B cell (primary cell): Measurements from ENCODE around the gene TENT4A. TPM values are rescaled to one million over a fixed set of nuclear protein-coding genes. Genes with fewer than 3 reads are reported as not detected.
A peak's percentile ranks its signal among the peaks of the same experiment; 100 is the strongest.

Source experiments
- ATAC-seq: fragments of 200-7000 bp; cut with Tn5 transposase; one replicate; pipeline ENCODE4 v1.10.0; 2021; ENCODE audit warnings: low read depth, mild to moderate bottlenecking, moderate number of reproducible peaks, moderate library complexity
- CTCF ChIA-PET: fragments of 350-600 bp; sonication (Branson Sonifier 250); formaldehyde crosslinking; loops from one replicate; lab custom pipeline; 2021; ENCODE audit warnings: antibody characterized with exemption, inconsistent platforms; lab: Charles Lee
- POLR2A ChIA-PET: fragments of 350-600 bp; sonication (Branson Sonifier 250); formaldehyde crosslinking; loops from one replicate; lab custom pipeline; 2021; ENCODE audit warnings: antibody characterized with exemption; lab: Charles Lee
- DNase-seq: peaks from one replicate; pipeline ENCODE4 v3.0.0; 2013
- H2AFZ ChIP-seq: 2 replicates; pipeline ENCODE4 v1.6.1; 2012; ENCODE audit warnings: mild to moderate bottlenecking, low read depth, low read length; ENCODE audit not compliant: insufficient read depth, poor library complexity, severe bottlenecking
- H3K27ac ChIP-seq, 2 donors: 1 replicate in 1 of 2; 2 replicates in 1 of 2; pipeline ENCODE4 v1.5.1; 2012 to 2013; ENCODE audit warnings: low read length in 2 of 2, mild to moderate bottlenecking in 2 of 2, moderate library complexity in 1 of 2
- H3K27me3 ChIP-seq, 4 experiments: fragments of 200-600 bp in 1 of 4; sonication (generic) in 1 of 4; replicated peaks in 1 of 4; 1 replicate in 2 of 4; 2 replicates in 2 of 4; pipeline versions ENCODE4 v1.6.1 to v1.7.0; 2013 to 2016; ENCODE audit warnings: low read length in 3 of 4, mild to moderate bottlenecking in 2 of 4, mixed read lengths in 1 of 4, moderate library complexity in 1 of 4; ENCODE audit not compliant: insufficient read depth in 4 of 4, control insufficient read depth in 3 of 4; ENCODE audit errors: control extremely low read depth in 1 of 4
- H3K36me3 ChIP-seq, 2 experiments: replicated peaks in 1 of 2; 1 replicate in 1 of 2; 2 replicates in 1 of 2; pipeline versions ENCODE4 v1.6.1 to v1.7.1; 2013; ENCODE audit warnings: low read length in 1 of 2; ENCODE audit not compliant: insufficient read depth in 2 of 2, control insufficient read depth in 1 of 2; ENCODE audit errors: control extremely low read depth in 1 of 2, extremely low read depth in 1 of 2
- H3K4me1 ChIP-seq, 2 donors: fragments of 200-600 bp in 1 of 2; sonication (generic) in 1 of 2; 1 replicate in 1 of 2; 2 replicates in 1 of 2; pipeline versions ENCODE4 v1.5.1 to v1.6.1; 2013 to 2017; ENCODE audit warnings: low read length in 2 of 2; ENCODE audit not compliant: control insufficient read depth in 2 of 2, insufficient read depth in 2 of 2
- H3K4me2 ChIP-seq: replicated peaks from 2 replicates; pipeline ENCODE3; 2012; ENCODE audit warnings: mild to moderate bottlenecking, low read depth, low read length; ENCODE audit not compliant: poor library complexity, severe bottlenecking
- H3K4me3 ChIP-seq, 5 experiments: fragments of 200-600 bp in 1 of 5; sonication (generic) in 1 of 5; 1 replicate in 3 of 5; 2 replicates in 2 of 5; pipeline versions ENCODE4 v1.5.1 to v1.7.0; 2011 to 2016; ENCODE audit warnings: low read length in 4 of 5, mild to moderate bottlenecking in 4 of 5, low read depth in 2 of 5, control low read depth in 1 of 5, moderate library complexity in 1 of 5; ENCODE audit not compliant: insufficient read depth in 1 of 5; ENCODE audit errors: control extremely low read depth in 1 of 5, extremely low read depth in 1 of 5
- H3K79me2 ChIP-seq: fragments of 200-600 bp; sonication (generic); one replicate; pipeline ENCODE4 v1.6.0; 2016; ENCODE audit warnings: low read length; ENCODE audit not compliant: control insufficient read depth, insufficient read depth
- H3K9ac ChIP-seq: fragments of 200-600 bp; sonication (generic); 2 replicates; pipeline ENCODE4 v1.6.1; 2017; ENCODE audit warnings: mild to moderate bottlenecking, low read length, moderate library complexity
- H3K9me3 ChIP-seq, 3 donors: one replicate each; pipeline versions ENCODE4 v1.6.1 to v1.7.1; 2013; ENCODE audit warnings: low read length in 2 of 3; ENCODE audit not compliant: control insufficient read depth in 2 of 3, insufficient read depth in 1 of 3; ENCODE audit errors: control extremely low read depth in 1 of 3
- H4K20me1 ChIP-seq: 2 replicates; pipeline ENCODE4 v1.6.0; 2012; ENCODE audit warnings: mild to moderate bottlenecking, low read length; ENCODE audit not compliant: insufficient read depth, control insufficient read depth, poor library complexity, severe bottlenecking
- H3K27ac Mint-ChIP-seq: one replicate; pipeline ENCODE4 v1.8.0; 2021; ENCODE audit warnings: mixed read lengths
- H3K27me3 Mint-ChIP-seq: one replicate; pipeline ENCODE4 v1.8.0; 2021; ENCODE audit warnings: mixed read lengths
- H3K4me1 Mint-ChIP-seq: one replicate; pipeline ENCODE4 v1.8.0; 2021; ENCODE audit warnings: mixed read lengths
- H3K4me3 Mint-ChIP-seq: one replicate; pipeline ENCODE4 v1.8.0; 2021; ENCODE audit warnings: mixed read lengths
- H3K9me3 Mint-ChIP-seq: one replicate; pipeline ENCODE4 v1.8.0; 2022; ENCODE audit warnings: mixed read lengths; ENCODE audit not compliant: insufficient read depth
- CTCF ChIP-seq: fragments of 200-600 bp; IDR thresholded peaks from one replicate; pipeline ENCODE4 v1.8.0; 2022; ENCODE audit warnings: antibody characterized with exemption, mild to moderate bottlenecking
- EZH2 ChIP-seq: IDR thresholded peaks from 2 replicates; pipeline ENCODE4 v1.6.1; 2012; ENCODE audit warnings: borderline replicate concordance, low read depth, mild to moderate bottlenecking, moderate library complexity, low read length; ENCODE audit not compliant: insufficient read depth, poor library complexity, severe bottlenecking
- WGBS: methylation state at CpG from one replicate; pipeline ENCODE4 v1.1.5; 2013; ENCODE audit warnings: missing lambda C conversion rate; ENCODE audit not compliant: insufficient coverage; 5-methylcytosine and 5-hydroxymethylcytosine counted together
- intact Hi-C: fragments of 100-400 bp; cut with micrococcal nuclease; formaldehyde crosslinking; loops from one replicate; pipeline ENCODE4 v1.10.0; 2022
- polyA plus RNA-seq: library from polyadenylated mRNA; depleted of rRNA; stranded (reverse); fragments of >200 nt; gene quantifications from 2 replicates; pipeline ENCODE4 v1.2.3, GENCODE V29; 2012
- total RNA-seq, 2 donors: library from RNA; stranded (reverse); fragments of 120-200 nt in 1 of 2; gene quantifications; 1 replicate in 1 of 2; 2 replicates in 1 of 2; pipeline versions ENCODE4 v1.2.3 to v1.2.4, GENCODE V29; 2013 to 2022

TENT4A gene
- total and polyA plus RNA-seq, 2 donors (not counting 1 experiment from before 2014, with no cell fraction given), result 18.5 to 63.6 TPM

- no peaks in the 10 kb centered on the region for H4K20me1 ChIP-seq
- WGBS, result 46% methylated on average over 11 of the region's 14 CpGs
- no peak overlapping the region for H3K27ac Mint-ChIP-seq
- no peak for ATAC-seq
- no peak overlapping the region for H3K27ac ChIP-seq
- no peak for DNase-seq
- intact Hi-C loops, result no loop called here
- ChIA-PET CTCF (no interaction called here), POLR2A (no interaction called here)
- no peaks in the 10 kb centered on the region for H3K36me3 ChIP-seq
- H3K27me3 Mint-ChIP-seq, result peaks cover 31% of the 10 kb centered on the region
- H3K9ac ChIP-seq, result no peak overlapping the region
- H3K9me3 ChIP-seq, result no peaks in the 10 kb centered on the region
- peak overlapping the region; percentile 6 for H2AFZ ChIP-seq
- H3K4me3 Mint-ChIP-seq, result no peak overlapping the region
- H3K4me3 ChIP-seq, result no peak overlapping the region
- H3K4me1 Mint-ChIP-seq, result no peaks in the 10 kb centered on the region
- H3K27me3 ChIP-seq, result peaks cover 0 to 6% (median 0%) of the 10 kb centered on the region in 4 experiments
- H3K79me2 ChIP-seq, result no peaks in the 10 kb centered on the region
- H3K4me1 ChIP-seq, result no peaks in the 10 kb centered on the region
- H3K9me3 Mint-ChIP-seq, result no peaks in the 10 kb centered on the region
- TF ChIP-seq EZH2 (no peak), CTCF (no peak)
- no peak overlapping the region for H3K4me2 ChIP-seq
Measured at GRCh38 chr5:6792911-6793471, 79.8 kb downstream of the TENT4A start.

GRCh38 chr5:6801236-6801635 lies 88.0 kb downstream of the TENT4A start:
- Mint-ChIP-seq H3K4me3 (no peak overlapping the region), H3K9me3 (no peaks in the 10 kb centered on the region), H3K27ac (no peak overlapping the region), H3K27me3 (peaks cover 18% of the 10 kb centered on the region), H3K4me1 (no peaks in the 10 kb centered on the region)
- Histone ChIP-seq H3K27ac (no peak overlapping the region), H3K9ac (no peak overlapping the region), H3K9me3 (peaks cover 0 to 5% (median 0%) of the 10 kb centered on the region in 3 donors), H2AFZ (no peak overlapping the region), H3K4me3 (no peak overlapping the region), H3K4me2 (no peak overlapping the region), H4K20me1 (no peaks in the 10 kb centered on the region), H3K27me3 (no peaks in the 10 kb centered on the region), H3K4me1 (no peaks in the 10 kb centered on the region), H3K79me2 (no peaks in the 10 kb centered on the region), H3K36me3 (no peaks in the 10 kb centered on the region)
- DNase-seq, result no peak
- no peak for TF ChIP-seq CTCF
- TF ChIP-seq EZH2, result no peak
- intact Hi-C loops, result no loop called here
- ATAC-seq, result no peak
- 92% methylated on average over 4 of the region's 5 CpGs for WGBS
- CTCF ChIA-PET, result interaction anchor here (1.6 kb wide), 1 partner anchor 14 kb away, joined by 4 read pairs; no protein-coding TSS in a partner anchor
- POLR2A ChIA-PET, result no interaction called here
